ENCODE measurements around the gene TUNAR.

DNA sequence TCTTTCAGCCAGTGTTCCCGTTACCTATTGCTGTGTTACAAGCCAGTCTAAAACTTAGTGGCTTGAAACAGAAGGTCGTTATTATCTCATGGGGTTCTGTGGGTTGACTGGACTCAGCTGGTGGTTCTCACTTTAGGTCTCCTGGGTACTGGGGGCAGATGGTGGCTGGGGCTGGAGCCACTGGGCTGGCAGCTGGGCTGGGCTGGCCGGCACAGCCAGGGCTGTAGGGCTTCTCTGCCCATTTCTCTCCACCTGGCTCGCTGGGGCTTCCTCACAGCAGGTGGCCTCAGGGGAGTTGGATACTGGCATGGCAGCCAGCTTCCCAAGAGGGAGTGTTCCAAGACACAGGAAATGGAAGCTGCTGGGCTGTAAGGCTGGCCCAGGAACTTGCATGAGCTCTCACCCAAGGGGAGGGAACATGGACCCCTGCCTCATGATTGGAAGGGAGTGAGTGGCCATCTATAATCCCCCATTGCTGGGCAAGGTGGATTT lies 27.0 kb downstream of the TUNAR start:
- TF ChIP-seq, protein P1, sequence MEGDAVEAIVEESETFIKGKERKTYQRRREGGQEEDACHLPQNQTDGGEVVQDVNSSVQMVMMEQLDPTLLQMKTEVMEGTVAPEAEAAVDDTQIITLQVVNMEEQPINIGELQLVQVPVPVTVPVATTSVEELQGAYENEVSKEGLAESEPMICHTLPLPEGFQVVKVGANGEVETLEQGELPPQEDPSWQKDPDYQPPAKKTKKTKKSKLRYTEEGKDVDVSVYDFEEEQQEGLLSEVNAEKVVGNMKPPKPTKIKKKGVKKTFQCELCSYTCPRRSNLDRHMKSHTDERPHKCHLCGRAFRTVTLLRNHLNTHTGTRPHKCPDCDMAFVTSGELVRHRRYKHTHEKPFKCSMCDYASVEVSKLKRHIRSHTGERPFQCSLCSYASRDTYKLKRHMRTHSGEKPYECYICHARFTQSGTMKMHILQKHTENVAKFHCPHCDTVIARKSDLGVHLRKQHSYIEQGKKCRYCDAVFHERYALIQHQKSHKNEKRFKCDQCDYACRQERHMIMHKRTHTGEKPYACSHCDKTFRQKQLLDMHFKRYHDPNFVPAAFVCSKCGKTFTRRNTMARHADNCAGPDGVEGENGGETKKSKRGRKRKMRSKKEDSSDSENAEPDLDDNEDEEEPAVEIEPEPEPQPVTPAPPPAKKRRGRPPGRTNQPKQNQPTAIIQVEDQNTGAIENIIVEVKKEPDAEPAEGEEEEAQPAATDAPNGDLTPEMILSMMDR (IDR thresholded peaks at IDR 0.05) = no peak
- TF ChIP-seq POLR2A (IDR thresholded peaks at IDR 0.05) = no peak
